Glomerular endothelial cell (primary cell): ENCODE results near the gene SMIM15. TPM values are rescaled to one million over a fixed set of nuclear protein-coding genes. Genes with fewer than 3 reads are reported as not detected.
"Not testable (repeated sequence)": the region's sequence is repeated elsewhere in the genome, so short reads cannot be mapped to it uniquely, and the experiment has no call there.

Experiments
- DNase-seq: peaks from one replicate; pipeline ENCODE4 v3.0.0-alpha.2; 2011; ENCODE audit warnings: low read depth, low spot score; ENCODE audit errors: extremely low read depth
- total RNA-seq: library from RNA; depleted of rRNA; stranded (reverse); fragments of >200 nt; gene quantifications from 2 replicates; pipeline ENCODE4 v1.2.3, GENCODE V29; 2015

SMIM15 gene, protein sequence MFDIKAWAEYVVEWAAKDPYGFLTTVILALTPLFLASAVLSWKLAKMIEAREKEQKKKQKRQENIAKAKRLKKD
- total RNA-seq: 34.1 and 34.3 TPM in 2 replicates

DNA sequence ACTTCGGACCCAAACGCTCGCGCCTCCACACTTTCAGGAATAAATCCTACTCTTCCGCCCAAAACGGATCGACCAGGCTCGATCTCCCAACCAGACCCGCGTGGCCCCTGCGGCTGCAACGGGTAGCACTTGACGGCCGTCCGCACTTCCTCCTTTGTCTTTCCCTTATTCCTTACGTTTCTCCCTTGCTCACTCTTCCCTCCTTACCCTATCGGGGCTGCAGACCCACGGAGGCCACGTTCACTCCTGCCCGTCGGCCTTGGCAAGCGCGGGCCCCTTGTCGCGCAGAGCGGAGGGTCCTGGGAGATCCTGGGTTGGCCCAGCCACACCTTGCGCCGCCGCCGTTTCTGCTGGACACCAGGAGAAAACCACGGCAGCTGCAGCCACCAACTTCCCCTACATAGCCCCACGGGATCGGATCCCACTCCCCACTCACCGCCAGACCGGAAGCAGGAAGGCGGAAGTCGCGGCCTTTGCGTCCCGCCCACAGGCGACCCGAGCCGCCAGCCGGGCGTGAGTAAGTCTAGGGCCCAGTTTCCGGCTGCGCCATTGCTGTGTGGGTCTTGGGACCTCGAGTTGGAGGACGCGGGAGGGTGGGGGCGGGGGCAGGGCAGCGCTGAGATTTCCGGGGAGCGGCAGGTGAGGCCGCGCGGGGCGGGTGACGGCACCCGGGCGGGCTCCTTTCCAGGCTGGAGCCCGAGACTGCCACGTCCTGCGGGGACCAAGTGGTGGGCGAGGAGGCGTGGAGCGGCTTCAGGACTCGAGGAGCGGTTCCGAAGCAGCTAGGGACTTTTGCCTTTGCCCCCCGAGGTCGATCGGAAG is at the start of gene SMIM15:
Gene SMIM15 (minus strand): TSS at position 459 of the 822 bp plus-strand sequence. CDS start 2,297 bp downstream, outside the sequence.
- no peak for DNase-seq

DNA sequence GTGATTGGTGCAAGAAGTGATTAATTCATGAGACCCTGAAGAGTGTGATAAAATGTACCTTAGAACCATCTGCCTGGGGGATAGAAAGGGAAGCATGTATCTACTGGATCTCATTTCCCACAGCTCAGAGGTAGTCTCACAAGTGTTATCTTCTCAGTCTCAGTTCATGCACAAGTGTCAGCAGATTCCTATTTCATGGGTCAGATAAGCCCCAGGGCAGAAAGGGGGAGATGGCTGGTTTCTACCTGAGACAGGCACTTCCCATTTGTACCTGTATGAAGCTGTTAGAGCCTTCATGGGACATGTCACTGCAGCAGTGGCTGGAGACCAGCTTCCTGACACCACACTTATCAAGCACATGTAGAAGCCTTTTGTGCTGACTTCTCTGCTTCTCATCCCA is 45.6 kb upstream of the SMIM15 start:
- DNase-seq: no peak

DNA sequence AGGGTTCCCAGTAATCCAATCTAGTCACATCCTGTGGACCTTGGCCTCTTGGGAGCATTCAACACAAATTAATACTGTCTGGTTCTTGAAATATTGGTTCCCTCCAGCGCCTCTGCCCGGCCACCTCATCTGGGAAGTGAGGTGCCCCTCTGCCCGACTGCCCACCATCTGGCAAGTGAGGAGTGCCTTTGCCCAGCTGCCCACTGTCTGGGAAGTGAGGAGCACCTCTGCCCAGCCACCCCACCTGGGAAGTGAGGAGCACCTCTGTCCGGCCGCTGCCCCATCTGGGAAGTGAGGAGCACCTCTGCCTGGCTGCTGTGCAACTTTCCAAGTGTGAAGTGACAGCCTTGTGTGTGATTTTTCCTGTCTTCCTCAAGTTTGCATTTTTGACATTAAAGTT is 42.7 kb upstream of the SMIM15 start:
- no peak for DNase-seq

DNA sequence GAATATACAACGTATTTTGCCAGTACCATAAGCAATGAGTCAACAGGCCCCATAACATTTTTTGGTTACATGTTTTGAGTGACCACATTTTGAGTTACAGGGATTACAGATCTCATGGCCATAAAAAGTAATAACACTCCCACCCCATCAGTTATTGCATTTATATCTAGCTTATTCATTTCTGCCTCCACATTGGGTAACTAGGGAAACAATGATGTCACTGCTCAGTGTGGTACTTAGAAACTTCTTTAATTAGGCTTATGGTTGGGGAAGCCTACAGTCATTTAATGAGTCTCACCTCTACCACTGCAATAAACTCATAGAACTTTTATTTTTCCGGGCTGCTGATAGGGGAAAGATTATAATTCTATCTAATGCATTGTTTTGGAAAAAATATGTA is 39.9 kb upstream of the SMIM15 start:
- DNase-seq: no peak

DNA sequence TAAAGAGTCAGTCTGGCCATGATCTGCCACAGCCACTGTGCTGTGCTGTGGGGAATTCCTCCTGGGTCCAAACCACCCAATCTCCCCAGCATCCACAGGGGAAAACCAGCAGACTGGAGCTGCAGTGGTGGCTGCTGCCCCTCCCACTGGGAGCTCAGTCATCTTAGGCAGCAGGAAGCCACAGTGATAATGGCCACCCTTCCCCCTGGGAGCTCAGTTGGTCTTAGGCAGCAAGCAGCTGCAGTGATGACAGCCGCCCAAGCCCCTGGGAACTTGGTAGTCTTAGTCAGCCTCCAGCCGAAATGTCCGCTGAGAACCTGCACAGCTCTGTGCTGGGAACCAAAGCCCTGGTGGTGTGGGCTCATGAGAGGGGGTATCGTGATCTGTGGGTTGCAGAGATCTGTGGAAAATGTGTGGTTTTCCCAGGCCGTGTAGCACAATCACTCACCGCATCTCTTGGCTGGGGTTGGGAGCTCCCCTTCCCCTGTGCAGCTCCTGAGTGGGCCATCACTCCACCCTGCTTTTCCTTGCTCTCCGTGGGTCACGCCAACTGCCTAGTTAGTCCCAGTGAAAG is 38.4 kb upstream of the SMIM15 start:
- no peak for DNase-seq

DNA sequence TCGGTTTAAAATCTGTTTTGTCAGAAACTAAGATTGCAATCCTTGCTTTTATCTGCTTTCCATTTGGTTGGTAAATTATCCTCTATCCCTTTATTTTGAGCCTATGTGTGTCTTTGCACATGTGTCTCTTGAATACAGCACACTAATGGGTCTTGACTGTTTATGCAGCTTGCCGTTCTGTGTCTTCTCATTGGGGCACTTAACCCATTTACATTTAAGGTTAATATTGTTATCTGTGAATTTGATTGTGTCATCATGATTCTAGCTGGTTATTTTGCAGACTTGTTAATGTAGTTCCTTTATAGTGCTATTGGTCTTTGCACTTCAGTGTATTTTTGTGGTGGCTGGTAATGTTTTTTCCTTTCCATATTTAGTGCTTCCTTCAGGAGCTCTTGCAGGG is 36.3 kb upstream of the SMIM15 start:
- DNase-seq: no peak

DNA sequence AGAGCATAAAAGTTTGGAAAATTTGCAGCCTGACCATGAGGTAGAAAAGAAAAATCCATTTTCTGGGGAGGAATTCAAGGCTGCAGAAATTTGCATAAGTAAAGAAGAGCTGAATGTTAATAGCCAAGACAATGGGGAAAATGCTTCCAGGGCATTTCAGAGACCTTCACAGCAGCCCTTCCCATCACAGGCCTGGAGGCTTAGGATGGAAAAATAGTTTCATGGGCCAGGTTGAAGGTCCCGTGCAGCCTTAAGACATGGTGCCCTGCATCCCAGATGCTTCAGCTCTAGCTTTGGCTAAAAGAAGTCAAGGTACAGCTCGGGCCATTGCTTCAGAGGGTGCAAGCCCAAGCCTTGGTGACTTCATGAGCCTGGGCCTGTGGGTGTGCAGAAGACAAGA is 25.6 kb upstream of the SMIM15 start:
- DNase-seq: not testable (repeated sequence)

DNA sequence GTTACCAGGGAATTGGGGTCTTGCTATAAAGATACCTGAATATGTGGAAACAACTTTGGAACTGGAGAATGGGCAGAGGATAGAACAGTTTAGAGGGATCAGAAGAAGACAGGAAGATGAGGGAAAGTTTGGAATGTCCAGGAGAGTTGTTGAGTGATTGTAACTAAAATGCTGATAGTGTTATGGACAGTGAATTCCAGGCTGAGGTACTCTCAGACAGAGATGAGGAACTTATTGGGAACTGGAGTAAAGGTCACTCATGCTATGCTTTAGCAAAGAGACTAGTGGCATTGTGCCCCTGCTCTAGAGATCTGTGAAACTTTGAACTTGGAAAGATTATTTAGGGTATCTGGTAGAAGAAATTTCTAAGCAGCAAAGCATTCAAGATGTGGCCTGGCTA is 25.1 kb upstream of the SMIM15 start:
- DNase-seq: not testable (repeated sequence)

DNA sequence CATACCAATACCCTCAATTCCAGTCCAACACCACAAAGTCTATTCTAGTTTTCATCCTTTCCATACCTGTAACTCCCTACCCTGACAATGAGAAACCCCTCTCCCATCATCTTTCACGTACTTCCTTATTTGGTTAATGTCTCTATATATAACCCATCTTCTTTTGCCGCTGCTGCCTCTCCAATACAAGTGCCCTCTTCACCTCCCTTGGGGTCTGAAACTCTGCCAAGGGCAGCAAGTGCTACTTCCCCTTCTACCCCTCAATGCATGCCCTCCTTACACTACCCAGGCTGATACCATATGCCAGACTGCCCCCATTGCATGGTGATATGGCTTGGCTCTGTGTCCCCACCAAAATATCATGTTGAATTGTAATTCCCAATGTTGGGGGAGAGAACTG is 24.4 kb upstream of the SMIM15 start:
- no peak for DNase-seq

DNA sequence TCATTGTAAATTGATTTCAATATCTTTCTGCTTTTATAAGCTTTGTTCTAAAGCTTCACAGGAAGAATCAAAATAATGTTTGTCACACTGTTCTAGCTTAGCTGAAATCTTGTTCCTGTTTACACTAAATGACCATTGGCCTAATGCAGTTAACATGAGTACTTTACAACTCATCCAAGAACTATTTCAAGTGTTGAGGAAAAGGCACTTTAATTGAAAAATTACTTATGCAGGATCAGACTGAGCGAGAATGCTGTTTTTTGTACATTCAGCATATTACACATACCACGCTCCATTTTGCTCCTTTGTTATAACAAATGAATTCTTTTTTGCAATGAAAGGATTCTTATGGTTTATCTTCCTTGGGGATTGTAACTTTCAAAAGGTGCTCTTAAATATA is 22.4 kb upstream of the SMIM15 start:
- no peak for DNase-seq

DNA sequence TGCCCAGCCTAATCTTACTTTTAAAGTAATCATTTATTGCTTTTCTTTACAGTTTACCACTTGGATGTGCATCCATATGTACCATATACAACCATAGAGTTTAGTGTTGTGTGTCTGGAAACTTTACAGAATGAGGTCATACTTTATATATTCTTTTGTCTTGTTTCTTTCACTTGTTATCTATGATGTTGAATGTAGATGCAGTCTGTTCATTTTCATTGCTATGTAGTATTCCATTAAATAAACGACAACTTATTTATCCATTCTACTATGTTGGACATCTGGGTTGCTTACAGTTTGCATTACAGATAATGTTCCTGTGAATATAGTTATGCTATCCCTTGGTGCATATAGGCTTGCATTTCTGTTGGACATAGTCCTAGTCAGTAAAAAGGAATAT is 21.3 kb upstream of the SMIM15 start:
- no peak for DNase-seq

DNA sequence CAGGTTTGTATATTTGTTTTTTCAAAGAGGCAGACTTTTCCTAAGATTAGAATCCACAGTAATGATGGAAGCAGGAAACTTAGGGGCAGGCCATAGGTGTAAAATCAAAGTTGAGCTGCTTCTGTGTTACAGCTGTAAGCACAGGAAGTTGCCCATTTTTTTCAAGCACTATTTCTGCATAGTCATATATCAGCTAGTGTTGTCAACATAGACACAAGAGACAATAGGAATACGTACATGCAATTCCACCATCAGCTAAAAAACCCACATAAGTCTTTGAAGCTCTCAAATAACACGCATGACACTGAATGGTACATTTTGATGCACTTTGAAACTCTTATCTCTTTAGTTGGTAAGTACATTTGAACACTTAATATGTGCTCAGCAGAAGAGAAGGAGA is 20.2 kb upstream of the SMIM15 start:
- no peak for DNase-seq

DNA sequence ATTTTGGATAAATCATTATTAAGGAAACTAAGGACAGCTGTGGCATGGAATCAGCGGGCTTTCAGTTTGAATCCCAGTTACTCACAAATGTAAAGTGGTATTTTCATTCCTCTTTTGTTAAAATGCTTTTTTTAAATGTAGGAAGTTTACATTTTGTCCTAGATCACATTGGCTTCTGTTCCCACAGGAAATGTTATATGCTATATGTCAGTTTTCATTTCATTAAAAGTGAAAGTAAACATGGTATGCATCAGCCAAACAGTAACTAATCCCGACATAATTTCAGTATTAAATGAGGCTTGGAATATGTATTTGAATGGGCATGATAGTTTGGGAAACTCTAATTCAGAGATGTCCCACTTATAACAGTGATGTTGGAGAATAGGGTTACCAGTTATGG is 18.6 kb upstream of the SMIM15 start:
- DNase-seq: no peak

DNA sequence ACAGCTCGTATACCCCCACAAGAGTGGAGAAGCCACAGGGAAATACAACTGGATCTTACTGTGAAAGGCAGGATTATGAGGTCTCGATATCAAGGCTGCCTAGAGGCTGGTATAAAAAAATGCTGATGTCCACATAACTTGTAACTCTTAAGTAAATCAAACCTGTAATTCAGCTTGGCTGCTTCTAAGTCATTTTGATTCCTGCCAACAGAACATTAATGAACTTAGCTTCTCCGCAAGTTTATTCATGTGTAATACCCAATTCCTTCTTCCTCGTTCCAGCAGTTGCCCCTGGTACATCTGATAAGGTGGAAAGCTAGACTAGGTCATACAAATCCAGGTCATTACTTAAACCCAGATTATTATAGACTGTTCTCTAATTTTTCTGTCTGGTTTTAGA is 16.4 kb upstream of the SMIM15 start:
- DNase-seq: no peak

DNA sequence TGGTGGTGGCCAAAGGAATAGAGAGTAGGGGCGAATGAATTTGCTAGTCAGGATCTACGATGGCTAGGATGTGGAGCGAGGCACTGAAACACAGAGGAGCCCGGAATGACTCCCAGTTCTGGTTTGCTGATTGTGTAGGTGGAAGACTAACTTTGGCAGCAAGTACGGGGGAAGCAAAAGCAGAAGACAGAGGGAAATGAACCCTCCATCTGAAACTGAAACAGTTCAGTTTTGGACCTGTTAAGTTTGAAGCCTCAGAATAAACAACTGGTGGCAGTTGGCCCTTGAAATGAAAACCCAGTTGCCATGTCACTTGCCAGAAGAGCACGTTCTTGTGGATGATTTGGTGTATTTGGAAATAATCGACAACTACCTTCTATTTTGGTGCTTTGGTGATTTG is 15.4 kb upstream of the SMIM15 start:
- no peak for DNase-seq

DNA sequence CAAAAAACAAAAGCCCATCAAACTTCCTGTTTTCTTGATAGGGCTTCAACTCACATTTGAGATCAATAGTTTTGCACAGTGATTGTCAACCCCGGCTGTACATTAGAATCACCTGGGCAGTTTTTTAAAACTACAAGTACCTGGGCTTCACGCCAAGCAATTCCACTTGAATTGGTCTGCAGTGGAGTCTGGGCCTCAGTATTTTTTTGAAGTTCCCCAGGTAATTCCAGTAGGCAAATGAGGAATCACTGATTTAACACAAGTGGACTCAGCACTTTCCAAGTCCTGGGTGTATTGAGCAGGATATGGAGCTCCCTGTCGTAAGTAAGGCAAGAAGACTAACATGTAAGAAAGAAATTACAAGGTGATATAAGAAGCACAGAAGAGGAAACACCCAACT is 14.8 kb upstream of the SMIM15 start:
- DNase-seq: no peak

DNA sequence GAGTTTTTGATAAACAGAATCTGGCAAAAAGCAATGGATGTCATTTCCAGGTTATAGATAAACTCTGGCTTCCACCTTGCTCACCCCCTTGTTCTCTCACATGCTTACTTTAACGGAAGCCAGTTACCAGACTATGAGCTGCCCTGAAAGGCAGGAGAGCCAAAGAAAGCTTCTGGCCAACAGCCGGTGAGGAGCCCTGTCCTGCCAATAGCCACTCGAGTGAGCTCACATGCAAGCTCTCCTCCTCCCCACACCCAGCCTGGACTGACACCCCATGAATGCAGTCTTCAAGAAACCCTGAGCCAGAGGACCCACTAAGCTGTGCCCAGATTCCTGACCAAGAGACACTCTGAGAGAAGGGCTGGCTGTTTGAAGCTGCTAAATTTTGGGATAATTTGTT is 14.4 kb upstream of the SMIM15 start:
- DNase-seq: no peak

DNA sequence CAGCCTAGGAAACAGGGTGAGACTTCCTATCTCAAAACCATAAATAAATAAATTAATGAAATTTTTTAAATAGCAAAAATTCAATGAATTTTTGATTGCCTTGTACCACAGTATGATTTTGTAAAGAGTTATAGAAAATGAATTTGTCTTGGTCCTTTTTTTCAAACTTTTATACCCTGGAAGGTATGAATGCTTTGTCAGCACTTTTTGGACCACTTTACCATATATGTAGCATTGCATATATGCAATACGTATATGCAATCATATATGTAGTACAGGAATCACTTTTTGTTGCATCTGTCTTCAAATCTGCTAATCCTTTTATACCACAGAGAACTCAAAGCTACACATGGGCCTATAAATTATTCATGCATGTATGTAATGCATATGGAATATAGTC is 9.2 kb upstream of the SMIM15 start:
- DNase-seq: no peak

DNA sequence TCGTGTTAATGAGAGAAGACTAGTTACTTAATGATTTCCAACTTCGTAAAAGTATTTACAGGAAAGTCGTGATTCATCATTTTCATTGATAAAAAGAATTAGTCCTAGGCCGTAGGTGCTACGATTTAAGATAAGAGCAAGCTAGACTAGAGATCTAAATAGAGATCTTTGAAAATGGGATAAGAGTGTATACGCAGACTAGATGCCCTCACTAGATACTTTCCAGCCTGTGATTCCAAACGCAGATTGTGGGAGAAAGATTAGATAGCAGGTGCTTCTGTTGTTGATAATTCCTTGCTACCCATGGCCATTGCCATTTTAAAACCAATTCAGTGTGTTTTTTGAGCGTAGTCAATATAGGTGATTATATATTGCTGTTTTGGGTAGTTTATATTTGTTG is 6.7 kb upstream of the SMIM15 start:
- DNase-seq: no peak

DNA sequence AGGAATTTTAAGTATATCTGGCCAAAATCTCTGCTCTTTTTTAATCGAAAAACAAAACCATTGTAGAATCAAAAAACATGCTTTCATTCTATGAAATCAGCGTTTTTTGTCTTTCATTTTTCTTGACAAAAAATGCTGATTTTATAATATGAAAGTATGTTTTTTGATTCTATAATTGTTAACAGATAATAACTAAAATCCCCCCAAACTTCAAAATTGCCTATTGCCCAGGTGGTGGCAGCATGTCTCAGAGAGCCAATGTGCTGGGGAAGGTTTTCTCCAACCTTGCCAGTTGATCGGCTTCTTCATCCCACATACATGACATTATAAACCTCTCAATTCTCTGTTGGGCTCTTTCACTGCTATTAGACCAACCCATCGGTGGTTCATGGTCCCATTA is 5.1 kb upstream of the SMIM15 start:
- no peak for DNase-seq

DNA sequence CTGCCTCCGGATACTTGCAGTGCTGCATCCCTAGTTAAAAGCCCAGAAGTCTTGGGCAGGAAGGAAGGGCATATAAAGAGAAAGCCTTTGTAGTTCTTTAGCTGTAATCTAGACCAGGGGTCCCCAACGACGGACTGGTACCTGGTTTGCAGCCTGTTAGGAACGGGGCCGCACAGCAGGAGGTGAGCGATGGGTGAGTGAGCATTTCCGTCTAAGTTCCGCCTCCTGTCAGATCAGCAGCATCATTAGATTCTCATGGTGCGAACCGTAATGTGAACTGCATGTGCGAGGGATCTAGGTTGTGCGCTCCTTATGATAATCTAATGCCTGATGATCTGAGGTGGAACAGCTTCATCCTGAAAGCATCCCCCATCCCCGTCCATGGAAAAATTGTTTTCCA is 1.6 kb upstream of the SMIM15 start:
- no peak for DNase-seq

DNA sequence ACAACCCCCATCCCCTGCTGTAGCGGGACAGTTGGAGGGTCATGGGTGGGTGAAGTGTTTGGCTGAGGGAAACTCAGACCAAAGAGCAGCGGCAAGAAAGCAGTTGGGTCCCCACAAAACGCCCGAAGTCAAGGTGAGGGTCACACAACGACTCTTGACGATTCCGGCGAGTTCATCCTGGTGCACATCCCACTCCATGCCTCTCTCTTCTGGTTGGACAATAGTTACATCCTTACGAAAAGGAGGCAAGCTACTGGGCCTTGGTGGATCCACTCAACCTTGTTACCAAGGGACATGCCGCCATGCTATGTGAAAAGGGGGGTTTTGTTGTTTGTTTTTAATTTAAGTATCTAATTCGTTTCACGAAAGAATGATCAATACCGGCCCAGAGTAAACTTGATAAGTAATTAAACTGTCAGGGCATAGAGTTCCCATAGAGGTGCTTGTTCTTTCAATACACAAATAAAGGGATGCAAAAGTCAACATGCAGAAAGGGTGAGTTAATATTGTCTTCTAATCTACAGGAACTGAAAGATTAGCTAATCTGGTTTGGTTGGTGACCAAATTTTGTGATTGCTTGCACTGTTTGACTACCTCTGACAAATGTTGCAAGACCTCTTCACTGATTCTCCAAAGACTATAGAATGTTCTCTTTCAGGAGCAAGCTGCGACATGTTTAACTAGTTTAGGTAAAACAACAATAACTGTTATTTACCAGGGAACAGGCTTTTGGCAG is 732 bp upstream of the SMIM15 start:
- no peak for DNase-seq
